Activated B cell treated with CpG ODN at 0.5 μM for 24 hours (primary cell): ENCODE results near the gene MAPK8. TPM values are rescaled to one million over a fixed set of nuclear protein-coding genes. Genes with fewer than 3 reads are reported as not detected.

Experiments used
- ATAC-seq: fragments of 200-7000 bp; cut with Tn5 transposase; one replicate; pipeline ENCODE4 v1.10.0; 2021; ENCODE audit warnings: low read depth, mild to moderate bottlenecking, moderate library complexity
- CTCF ChIA-PET: fragments of 350-600 bp; sonication (Branson Sonifier 250); formaldehyde crosslinking; loops from one replicate; lab custom pipeline; 2021; ENCODE audit warnings: antibody characterized with exemption; lab: Charles Lee
- POLR2A ChIA-PET: fragments of 350-600 bp; sonication (Branson Sonifier 250); formaldehyde crosslinking; loops from one replicate; lab custom pipeline; 2021; ENCODE audit warnings: antibody characterized with exemption; lab: Charles Lee
- DNase-seq: peaks from one replicate; pipeline ENCODE4 v3.0.0; 2022
- H3K27ac Mint-ChIP-seq: one replicate; pipeline ENCODE4 v1.8.0; 2020; ENCODE audit warnings: mixed read lengths
- H3K27me3 Mint-ChIP-seq: one replicate; pipeline ENCODE4 v1.8.0; 2021; ENCODE audit warnings: mixed read lengths
- H3K36me3 Mint-ChIP-seq: one replicate; pipeline ENCODE4 v1.8.0; 2021; ENCODE audit warnings: low read depth, mixed read lengths
- H3K4me1 Mint-ChIP-seq: one replicate; pipeline ENCODE4 v1.8.0; 2021; ENCODE audit warnings: mixed read lengths
- H3K4me3 Mint-ChIP-seq: one replicate; pipeline ENCODE4 v1.8.0; 2020; ENCODE audit warnings: mild to moderate bottlenecking, mixed read lengths
- H3K9me3 Mint-ChIP-seq: one replicate; pipeline ENCODE4 v1.8.0; 2020; ENCODE audit warnings: mixed read lengths
- intact Hi-C: fragments of 100-400 bp; cut with micrococcal nuclease; formaldehyde crosslinking; loops from one replicate; pipeline ENCODE4 v1.15.1; 2024
- total RNA-seq: library from RNA; stranded (reverse); gene quantifications from 2 replicates; pipeline ENCODE4 v1.2.3, GENCODE V29; 2022
- TF ChIP-seq, protein P1 (sequence below): fragments of 200-600 bp; IDR thresholded peaks from one replicate; pipeline ENCODE4 v1.8.0; 2022; ENCODE audit warnings: antibody characterized with exemption, mild to moderate bottlenecking

Gene MAPK8
- total RNA-seq, 1 donor from 2014 or later: 25.8 TPM

DNA sequence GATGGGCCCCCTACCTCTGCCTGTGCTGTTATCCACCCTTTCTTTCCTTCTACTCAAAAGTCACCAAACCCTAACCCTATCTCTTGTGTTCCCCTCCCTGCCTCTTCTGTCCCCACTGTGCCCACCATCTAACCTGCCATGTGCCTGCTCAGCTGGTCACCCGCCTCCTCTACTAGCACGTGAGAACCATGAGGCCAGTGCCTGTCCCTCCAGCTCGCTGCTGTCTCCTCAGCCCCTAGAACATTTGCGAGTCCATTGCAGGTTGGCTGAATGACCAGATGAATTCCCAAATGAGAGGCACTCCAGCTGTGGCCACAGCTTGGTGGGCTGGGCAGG, 169.4 kb downstream of the MAPK8 start:
- H3K27ac Mint-ChIP-seq: no peak overlapping the region
- no peak overlapping the region for H3K4me3 Mint-ChIP-seq
- TF ChIP-seq, protein P1, sequence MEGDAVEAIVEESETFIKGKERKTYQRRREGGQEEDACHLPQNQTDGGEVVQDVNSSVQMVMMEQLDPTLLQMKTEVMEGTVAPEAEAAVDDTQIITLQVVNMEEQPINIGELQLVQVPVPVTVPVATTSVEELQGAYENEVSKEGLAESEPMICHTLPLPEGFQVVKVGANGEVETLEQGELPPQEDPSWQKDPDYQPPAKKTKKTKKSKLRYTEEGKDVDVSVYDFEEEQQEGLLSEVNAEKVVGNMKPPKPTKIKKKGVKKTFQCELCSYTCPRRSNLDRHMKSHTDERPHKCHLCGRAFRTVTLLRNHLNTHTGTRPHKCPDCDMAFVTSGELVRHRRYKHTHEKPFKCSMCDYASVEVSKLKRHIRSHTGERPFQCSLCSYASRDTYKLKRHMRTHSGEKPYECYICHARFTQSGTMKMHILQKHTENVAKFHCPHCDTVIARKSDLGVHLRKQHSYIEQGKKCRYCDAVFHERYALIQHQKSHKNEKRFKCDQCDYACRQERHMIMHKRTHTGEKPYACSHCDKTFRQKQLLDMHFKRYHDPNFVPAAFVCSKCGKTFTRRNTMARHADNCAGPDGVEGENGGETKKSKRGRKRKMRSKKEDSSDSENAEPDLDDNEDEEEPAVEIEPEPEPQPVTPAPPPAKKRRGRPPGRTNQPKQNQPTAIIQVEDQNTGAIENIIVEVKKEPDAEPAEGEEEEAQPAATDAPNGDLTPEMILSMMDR: no peak
- H3K36me3 Mint-ChIP-seq: no peaks in the 10 kb centered on the region
- H3K4me1 Mint-ChIP-seq: no peaks in the 10 kb centered on the region
- CTCF ChIA-PET: no interaction called here
- ATAC-seq (no peak), DNase-seq (no peak)
- intact Hi-C loops: no loop called here
- POLR2A ChIA-PET: no interaction called here
- H3K27me3 Mint-ChIP-seq: peaks cover 10% of the 10 kb centered on the region
- no peaks in the 10 kb centered on the region for H3K9me3 Mint-ChIP-seq

DNA sequence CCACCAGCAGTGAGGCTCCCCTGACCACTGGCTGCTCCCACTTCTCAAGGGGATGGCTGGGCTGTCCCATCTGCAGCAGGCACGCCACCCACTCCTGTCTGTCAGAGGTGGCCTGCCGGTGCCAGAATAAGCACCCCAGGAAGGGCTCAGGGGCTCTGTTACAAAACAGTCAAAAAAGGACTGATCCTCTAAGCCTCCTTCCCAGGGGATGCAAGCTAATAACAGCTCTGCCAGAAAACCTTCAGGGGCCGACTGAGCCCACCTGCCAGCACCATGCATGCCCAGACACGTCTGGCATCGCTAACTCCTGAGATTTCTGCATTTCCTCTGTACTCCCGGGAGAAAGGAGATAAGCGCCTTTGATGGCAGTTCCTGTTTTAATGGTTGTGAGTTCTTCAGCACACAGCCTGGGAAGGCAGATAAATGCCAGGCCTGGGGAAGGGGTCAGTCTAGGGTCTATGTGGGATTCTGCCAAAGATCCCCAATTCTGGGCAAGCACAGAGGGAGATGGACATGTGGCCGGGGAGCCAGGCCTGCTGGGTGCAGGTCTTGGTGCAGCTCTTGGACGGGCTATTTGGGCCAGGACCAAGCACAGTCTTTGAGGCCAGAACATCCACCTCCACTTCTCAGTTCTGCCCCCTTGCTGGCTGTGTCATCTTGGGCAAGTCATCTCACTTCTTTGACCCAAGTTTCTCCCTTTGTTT, 170.0 kb downstream of the MAPK8 start:
- TF ChIP-seq, protein P1: no peak
- Mint-ChIP-seq H3K27me3 (peaks cover 10% of the 10 kb centered on the region), H3K27ac (no peak overlapping the region), H3K4me1 (no peaks in the 10 kb centered on the region), H3K36me3 (no peaks in the 10 kb centered on the region), H3K9me3 (no peaks in the 10 kb centered on the region), H3K4me3 (no peak overlapping the region)
- DNase-seq: peak; percentile 7
- ATAC-seq: no peak
- CTCF ChIA-PET: no interaction called here
- POLR2A ChIA-PET: no interaction called here
- intact Hi-C loops: no loop called here

DNA sequence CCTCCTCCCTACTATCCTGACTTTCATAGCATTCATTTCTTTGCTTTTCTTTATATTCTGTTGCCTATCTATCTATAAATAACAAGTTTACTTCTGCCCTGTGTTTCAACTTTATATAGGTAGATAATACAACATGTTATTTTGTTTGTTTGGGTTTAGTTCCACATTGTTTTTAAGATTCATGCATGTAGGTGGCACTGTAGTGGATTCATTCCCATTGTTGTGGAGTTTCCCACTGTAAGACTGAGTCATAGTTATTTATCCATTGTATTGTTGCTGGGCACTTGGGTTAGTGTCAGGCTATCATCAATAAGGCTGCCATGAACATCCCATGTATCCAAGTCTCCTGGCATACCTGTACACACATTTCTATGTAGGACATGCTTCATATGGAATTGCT, 170.7 kb downstream of the MAPK8 start:
- ChIA-PET CTCF (no interaction called here), POLR2A (no interaction called here)
- no peaks in the 10 kb centered on the region for H3K36me3 Mint-ChIP-seq
- H3K27me3 Mint-ChIP-seq: peaks cover 10% of the 10 kb centered on the region
- intact Hi-C loops: no loop called here
- no peaks in the 10 kb centered on the region for H3K9me3 Mint-ChIP-seq
- DNase-seq (no peak), ATAC-seq (no peak)
- no peak overlapping the region for H3K27ac Mint-ChIP-seq
- H3K4me1 Mint-ChIP-seq: no peaks in the 10 kb centered on the region
- no peak overlapping the region for H3K4me3 Mint-ChIP-seq
- TF ChIP-seq, protein P1: no peak

DNA sequence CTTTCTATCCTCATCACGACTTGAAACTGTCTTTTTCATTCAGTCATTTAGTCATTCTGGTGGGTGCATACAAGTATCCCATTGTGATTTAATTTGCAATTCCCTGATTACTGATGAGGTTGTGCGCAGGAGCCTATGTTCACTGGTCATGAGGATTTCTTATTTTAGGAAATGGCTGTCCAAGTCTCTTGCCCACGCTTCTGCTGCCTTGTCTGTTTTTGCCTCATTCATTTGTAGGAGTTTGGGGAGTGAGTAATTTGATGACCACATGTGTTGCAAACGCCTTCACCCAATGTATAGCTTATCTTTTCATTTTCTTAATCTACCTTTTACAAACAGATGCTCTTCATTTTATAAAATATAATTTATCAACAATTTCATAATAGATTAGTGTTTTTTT, 171.1 kb downstream of the MAPK8 start:
- H3K4me3 Mint-ChIP-seq: no peak overlapping the region
- peaks cover 10% of the 10 kb centered on the region for H3K27me3 Mint-ChIP-seq
- ChIA-PET CTCF (no interaction called here), POLR2A (no interaction called here)
- TF ChIP-seq, protein P1: no peak
- no peaks in the 10 kb centered on the region for H3K36me3 Mint-ChIP-seq
- no peaks in the 10 kb centered on the region for H3K4me1 Mint-ChIP-seq
- no peak for DNase-seq
- intact Hi-C loops: no loop called here
- no peak for ATAC-seq
- no peaks in the 10 kb centered on the region for H3K9me3 Mint-ChIP-seq
- H3K27ac Mint-ChIP-seq: no peak overlapping the region

GRCh38 chr10:48478469-48478868, 172.0 kb downstream of the MAPK8 start:
- Mint-ChIP-seq H3K9me3 (no peaks in the 10 kb centered on the region), H3K27me3 (peaks cover 10% of the 10 kb centered on the region), H3K36me3 (no peaks in the 10 kb centered on the region), H3K27ac (no peak overlapping the region), H3K4me1 (no peaks in the 10 kb centered on the region), H3K4me3 (no peak overlapping the region)
- no peak for DNase-seq
- intact Hi-C loops: no loop called here
- TF ChIP-seq, protein P1: no peak
- POLR2A ChIA-PET: no interaction called here
- CTCF ChIA-PET: no interaction called here
- no peak for ATAC-seq
